Cardiac muscle cell (in vitro differentiated cells and primary cell): ENCODE results near the gene CEP20. TPM values are rescaled to one million over a fixed set of nuclear protein-coding genes. Genes with fewer than 3 reads are reported as not detected.
"Not testable (repeated sequence)": the region's sequence is repeated elsewhere in the genome, so short reads cannot be mapped to it uniquely, and the experiment has no call there.

Experiments
- DNase-seq, 2 donors: peaks; one replicate each; pipeline versions ENCODE4 v3.0.0 to v3.0.0-alpha.2; 2010 to 2017; ENCODE audit warnings: low read depth in 1 of 2, low spot score in 1 of 2
- H3K27ac ChIP-seq: fragments of 200-600 bp; sonication (generic); 2 replicates; pipeline ENCODE4 v1.5.1; 2016
- H3K27me3 ChIP-seq: fragments of 200-600 bp; sonication (generic); 2 replicates; pipeline ENCODE4 v1.6.0; 2016; ENCODE audit warnings: control low read depth
- H3K36me3 ChIP-seq: fragments of 200-600 bp; sonication (generic); 2 replicates; pipeline ENCODE4 v1.5.1; 2016; ENCODE audit warnings: control low read depth
- H3K4me1 ChIP-seq: fragments of 200-600 bp; sonication (generic); 2 replicates; pipeline ENCODE4 v1.8.1; 2017; ENCODE audit warnings: low read depth, mild to moderate bottlenecking, mixed run types
- H3K4me3 ChIP-seq: fragments of 200-600 bp; sonication (generic); 2 replicates; pipeline ENCODE4 v1.5.1; 2016; ENCODE audit warnings: mild to moderate bottlenecking
- H3K9me3 ChIP-seq: fragments of 200-600 bp; sonication (generic); 2 replicates; pipeline ENCODE4 v1.5.1; 2017; ENCODE audit warnings: low read depth, mild to moderate bottlenecking, control low read depth
- CTCF ChIP-seq: IDR thresholded peaks from 2 replicates; pipeline ENCODE4 v1.5.1; 2012; ENCODE audit warnings: low read depth, mild to moderate bottlenecking, low read length
- polyA plus RNA-seq: library from polyadenylated mRNA; unstranded; fragments of >200 nt; fragmentation: Nextera tagmentation; extraction: Ambion mirVana; gene quantifications from 2 replicates; pipeline ENCODE4 v1.2.1, GENCODE V29; 2016
- total RNA-seq: library from RNA; depleted of rRNA; stranded (reverse); fragments of >200 nt; gene quantifications from 2 replicates; pipeline ENCODE4 v1.2.3, GENCODE V29; 2016

The CEP20 gene
- total and polyA plus RNA-seq, 2 experiments from 2014 or later: 14.8 to 21.4 TPM

GRCh38 chr16:15847611-15848175 is 40.7 kb downstream of the CEP20 start:
- Histone ChIP-seq H3K4me1 (no peaks in the 10 kb centered on the region), H3K27ac (no peak overlapping the region), H3K36me3 (no peaks in the 10 kb centered on the region), H3K9me3 (no peaks in the 10 kb centered on the region), H3K4me3 (no peak overlapping the region), H3K27me3 (peaks cover 93% of the 10 kb centered on the region)
- TF ChIP-seq CTCF: no peak
- DNase-seq: no peak

- no peak overlapping the region for H3K4me3 ChIP-seq
- no peak overlapping the region for H3K27ac ChIP-seq
- no peaks in the 10 kb centered on the region for H3K36me3 ChIP-seq
- TF ChIP-seq CTCF: no peak
- DNase-seq: no peak
- no peaks in the 10 kb centered on the region for H3K4me1 ChIP-seq
- H3K27me3 ChIP-seq: peaks cover 95% of the 10 kb centered on the region
- H3K9me3 ChIP-seq: no peaks in the 10 kb centered on the region
Observed at GRCh38 chr16:15846510-15846909, 41.9 kb downstream of the CEP20 start.

GRCh38 chr16:15843635-15844279 is 44.6 kb downstream of the CEP20 start:
- no peak overlapping the region for H3K27ac ChIP-seq
- no peak for DNase-seq
- H3K4me1 ChIP-seq: no peaks in the 10 kb centered on the region
- no peaks in the 10 kb centered on the region for H3K36me3 ChIP-seq
- H3K27me3 ChIP-seq: peaks cover 94% of the 10 kb centered on the region
- no peaks in the 10 kb centered on the region for H3K9me3 ChIP-seq
- H3K4me3 ChIP-seq: no peak overlapping the region
- no peak for TF ChIP-seq CTCF

GRCh38 chr16:15839204-15839603 is 49.2 kb downstream of the CEP20 start:
- H3K27ac ChIP-seq, H3K9me3 ChIP-seq, DNase-seq, H3K4me1 ChIP-seq, H3K4me3 ChIP-seq, H3K36me3 ChIP-seq: not testable (repeated sequence)
- H3K27me3 ChIP-seq: peaks cover 73% of the 10 kb centered on the region

- TF ChIP-seq CTCF: no peak
- no peak for DNase-seq
- Histone ChIP-seq H3K4me1 (peaks cover 7% of the 10 kb centered on the region), H3K27ac (no peak overlapping the region), H3K27me3 (peaks cover 74% of the 10 kb centered on the region), H3K4me3 (no peak overlapping the region), H3K36me3 (no peaks in the 10 kb centered on the region), H3K9me3 (no peaks in the 10 kb centered on the region)
Observed at GRCh38 chr16:15837761-15838160, 50.6 kb downstream of the CEP20 start.

GRCh38 chr16:15836965-15837611 is 51.3 kb downstream of the CEP20 start:
- Histone ChIP-seq H3K36me3 (no peaks in the 10 kb centered on the region), H3K27ac (no peak overlapping the region), H3K9me3 (no peaks in the 10 kb centered on the region), H3K27me3 (peaks cover 76% of the 10 kb centered on the region), H3K4me1 (peaks cover 7% of the 10 kb centered on the region), H3K4me3 (no peak overlapping the region)
- DNase-seq: no peak
- no peak for TF ChIP-seq CTCF
